ENCODE results near the gene KBTBD7.

DNA sequence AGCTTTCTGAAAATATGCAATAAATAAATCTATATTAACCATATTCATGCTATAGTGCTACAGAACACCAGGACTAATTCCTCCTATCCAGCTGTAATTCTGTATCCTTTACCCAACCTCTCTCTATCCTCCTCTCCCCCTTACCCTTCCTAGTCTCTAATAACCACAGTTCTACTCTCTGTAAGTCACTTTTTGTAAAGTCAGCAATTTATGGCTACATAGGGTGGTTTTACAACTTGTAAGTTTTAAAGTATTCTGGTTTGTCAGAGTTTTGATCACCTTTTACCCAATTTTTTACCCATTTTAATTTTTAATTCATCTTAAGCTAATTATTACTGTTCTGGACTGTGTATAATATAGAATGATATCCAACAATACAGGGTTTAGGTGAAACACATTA, 35.0 kb upstream of the KBTBD7 start:
- TF ChIP-seq, protein P1, sequence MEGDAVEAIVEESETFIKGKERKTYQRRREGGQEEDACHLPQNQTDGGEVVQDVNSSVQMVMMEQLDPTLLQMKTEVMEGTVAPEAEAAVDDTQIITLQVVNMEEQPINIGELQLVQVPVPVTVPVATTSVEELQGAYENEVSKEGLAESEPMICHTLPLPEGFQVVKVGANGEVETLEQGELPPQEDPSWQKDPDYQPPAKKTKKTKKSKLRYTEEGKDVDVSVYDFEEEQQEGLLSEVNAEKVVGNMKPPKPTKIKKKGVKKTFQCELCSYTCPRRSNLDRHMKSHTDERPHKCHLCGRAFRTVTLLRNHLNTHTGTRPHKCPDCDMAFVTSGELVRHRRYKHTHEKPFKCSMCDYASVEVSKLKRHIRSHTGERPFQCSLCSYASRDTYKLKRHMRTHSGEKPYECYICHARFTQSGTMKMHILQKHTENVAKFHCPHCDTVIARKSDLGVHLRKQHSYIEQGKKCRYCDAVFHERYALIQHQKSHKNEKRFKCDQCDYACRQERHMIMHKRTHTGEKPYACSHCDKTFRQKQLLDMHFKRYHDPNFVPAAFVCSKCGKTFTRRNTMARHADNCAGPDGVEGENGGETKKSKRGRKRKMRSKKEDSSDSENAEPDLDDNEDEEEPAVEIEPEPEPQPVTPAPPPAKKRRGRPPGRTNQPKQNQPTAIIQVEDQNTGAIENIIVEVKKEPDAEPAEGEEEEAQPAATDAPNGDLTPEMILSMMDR (IDR thresholded peaks at IDR 0.05): no peak
- no peak for TF ChIP-seq RAD21 (IDR thresholded peaks at IDR 0.05; ENCODE audit: low read length)
- no peak for TF ChIP-seq FOSL2 (IDR thresholded peaks at IDR 0.05; ENCODE audit: borderline replicate concordance, low read depth)
- TF ChIP-seq, protein P2, sequence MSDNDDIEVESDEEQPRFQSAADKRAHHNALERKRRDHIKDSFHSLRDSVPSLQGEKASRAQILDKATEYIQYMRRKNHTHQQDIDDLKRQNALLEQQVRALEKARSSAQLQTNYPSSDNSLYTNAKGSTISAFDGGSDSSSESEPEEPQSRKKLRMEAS (IDR thresholded peaks at IDR 0.05; ENCODE audit: low read depth): no peak
- no peak for TF ChIP-seq GATA2 (CRISPR knock-in tag; IDR thresholded peaks at IDR 0.05)
- no peak for TF ChIP-seq GABPA (IDR thresholded peaks at IDR 0.05; ENCODE audit: low read depth)
- no peak for TF ChIP-seq TAF1 (IDR thresholded peaks at IDR 0.05; ENCODE audit: borderline replicate concordance, low read depth, low read length)
- no peak for TF ChIP-seq EP300 (IDR thresholded peaks at IDR 0.05; ENCODE audit: borderline replicate concordance in 1 of 2, low read depth in 1 of 2, low read length in 1 of 2)
- TF ChIP-seq, protein P3, sequence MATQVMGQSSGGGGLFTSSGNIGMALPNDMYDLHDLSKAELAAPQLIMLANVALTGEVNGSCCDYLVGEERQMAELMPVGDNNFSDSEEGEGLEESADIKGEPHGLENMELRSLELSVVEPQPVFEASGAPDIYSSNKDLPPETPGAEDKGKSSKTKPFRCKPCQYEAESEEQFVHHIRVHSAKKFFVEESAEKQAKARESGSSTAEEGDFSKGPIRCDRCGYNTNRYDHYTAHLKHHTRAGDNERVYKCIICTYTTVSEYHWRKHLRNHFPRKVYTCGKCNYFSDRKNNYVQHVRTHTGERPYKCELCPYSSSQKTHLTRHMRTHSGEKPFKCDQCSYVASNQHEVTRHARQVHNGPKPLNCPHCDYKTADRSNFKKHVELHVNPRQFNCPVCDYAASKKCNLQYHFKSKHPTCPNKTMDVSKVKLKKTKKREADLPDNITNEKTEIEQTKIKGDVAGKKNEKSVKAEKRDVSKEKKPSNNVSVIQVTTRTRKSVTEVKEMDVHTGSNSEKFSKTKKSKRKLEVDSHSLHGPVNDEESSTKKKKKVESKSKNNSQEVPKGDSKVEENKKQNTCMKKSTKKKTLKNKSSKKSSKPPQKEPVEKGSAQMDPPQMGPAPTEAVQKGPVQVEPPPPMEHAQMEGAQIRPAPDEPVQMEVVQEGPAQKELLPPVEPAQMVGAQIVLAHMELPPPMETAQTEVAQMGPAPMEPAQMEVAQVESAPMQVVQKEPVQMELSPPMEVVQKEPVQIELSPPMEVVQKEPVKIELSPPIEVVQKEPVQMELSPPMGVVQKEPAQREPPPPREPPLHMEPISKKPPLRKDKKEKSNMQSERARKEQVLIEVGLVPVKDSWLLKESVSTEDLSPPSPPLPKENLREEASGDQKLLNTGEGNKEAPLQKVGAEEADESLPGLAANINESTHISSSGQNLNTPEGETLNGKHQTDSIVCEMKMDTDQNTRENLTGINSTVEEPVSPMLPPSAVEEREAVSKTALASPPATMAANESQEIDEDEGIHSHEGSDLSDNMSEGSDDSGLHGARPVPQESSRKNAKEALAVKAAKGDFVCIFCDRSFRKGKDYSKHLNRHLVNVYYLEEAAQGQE (IDR thresholded peaks at IDR 0.05; ENCODE audit: low read depth, low read length): no peak
- TF ChIP-seq POLR2AphosphoS5 (IDR thresholded peaks at IDR 0.05; ENCODE audit: low read depth, low read length): no peak
- TF ChIP-seq, protein P4, sequence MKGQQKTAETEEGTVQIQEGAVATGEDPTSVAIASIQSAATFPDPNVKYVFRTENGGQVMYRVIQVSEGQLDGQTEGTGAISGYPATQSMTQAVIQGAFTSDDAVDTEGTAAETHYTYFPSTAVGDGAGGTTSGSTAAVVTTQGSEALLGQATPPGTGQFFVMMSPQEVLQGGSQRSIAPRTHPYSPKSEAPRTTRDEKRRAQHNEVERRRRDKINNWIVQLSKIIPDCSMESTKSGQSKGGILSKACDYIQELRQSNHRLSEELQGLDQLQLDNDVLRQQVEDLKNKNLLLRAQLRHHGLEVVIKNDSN (IDR thresholded peaks at IDR 0.05; ENCODE audit: borderline replicate concordance, low read depth): no peak
- TF ChIP-seq EZH2phosphoT487 (IDR thresholded peaks at IDR 0.05; ENCODE audit: borderline replicate concordance, low read depth): no peak
- no peak for TF ChIP-seq CHD2 (IDR thresholded peaks at IDR 0.05; ENCODE audit: low read length, partially characterized antibody)
- no peak for TF ChIP-seq FOXM1 (IDR thresholded peaks at IDR 0.05; ENCODE audit: low read depth)
